ENCODE results near the gene PALMD.
A peak's percentile ranks its signal among the peaks of the same experiment; 100 is the strongest.

Gene PALMD

GRCh38 chr1:99704356-99704816 is 58.5 kb downstream of the PALMD start:
- no peak for DNase-seq

- no peak for DNase-seq
These were observed 59.5 kb downstream of the PALMD start for GRCh38 chr1:99705385-99705784.

GRCh38 chr1:99707535-99708142 is 61.7 kb downstream of the PALMD start:
- DNase-seq: peak; percentile 22

- DNase-seq: no peak
These were observed 65.1 kb downstream of the PALMD start for GRCh38 chr1:99710994-99711393.

- DNase-seq: no peak
These were observed 67.1 kb downstream of the PALMD start for GRCh38 chr1:99713006-99713405.

- no peak for DNase-seq
These were observed 71.1 kb downstream of the PALMD start for GRCh38 chr1:99717005-99717404.

- DNase-seq: no peak
These were observed 77.3 kb downstream of the PALMD start for GRCh38 chr1:99723251-99723650.

- DNase-seq: no peak
These were observed 80.1 kb downstream of the PALMD start for GRCh38 chr1:99725996-99726395.

GRCh38 chr1:99726407-99726806 is 80.5 kb downstream of the PALMD start:
- DNase-seq: no peak

- no peak for DNase-seq
These were observed 80.9 kb downstream of the PALMD start for GRCh38 chr1:99726818-99727217.

GRCh38 chr1:99727575-99728185 is 81.8 kb downstream of the PALMD start:
- no peak for DNase-seq

GRCh38 chr1:99728494-99729235 is 82.8 kb downstream of the PALMD start:
- DNase-seq: no peak

- DNase-seq: no peak
These were observed 85.5 kb downstream of the PALMD start for GRCh38 chr1:99731384-99731783.

- no peak for DNase-seq
These were observed 89.9 kb downstream of the PALMD start for GRCh38 chr1:99735852-99736251.

- no peak for DNase-seq
These were observed 91.1 kb downstream of the PALMD start for GRCh38 chr1:99737016-99737415.

GRCh38 chr1:99738858-99739465 is 93.0 kb downstream of the PALMD start:
- DNase-seq: no peak

- DNase-seq: no peak
These were observed 94.2 kb downstream of the PALMD start for GRCh38 chr1:99740141-99740540.
